Measurements from ENCODE around the gene RGMA. TPM values are rescaled to one million over a fixed set of nuclear protein-coding genes. Genes with fewer than 3 reads are reported as not detected.
A peak's percentile ranks its signal among the peaks of the same experiment; 100 is the strongest.
"Not testable (repeated sequence)": the region's sequence is repeated elsewhere in the genome, so short reads cannot be mapped to it uniquely, and the experiment has no call there.

RGMA gene
- total RNA-seq, 2 donors from 2014 or later, result 37.7 to 67.1 TPM

- no peak for TF ChIP-seq CTCF (conservative IDR thresholded peaks at IDR 0.05)
- Mint-ChIP-seq H3K27ac (peak overlapping the region; percentile 1), H3K27me3 (ENCODE audit: insufficient read depth) (peaks cover 4% of the 10 kb centered on the region), H3K4me3 (no peak overlapping the region), H3K9me3 (peaks cover 6% of the 10 kb centered on the region), H3K4me1 (peaks cover 5% of the 10 kb centered on the region), H3K36me3 (ENCODE audit: low read depth) (peaks cover 9% of the 10 kb centered on the region)
- Histone ChIP-seq H3K36me3 (ENCODE audit: control insufficient read depth, insufficient read depth, low read length) (no peaks in the 10 kb centered on the region), H3K27ac (ENCODE audit: low read depth, low read length) (no peak overlapping the region), H3K4me3 (ENCODE audit: low read length) (no peak overlapping the region), H3K27me3 (ENCODE audit: control insufficient read depth, insufficient read depth, low read length, poor library complexity, severe bottlenecking) (no peaks in the 10 kb centered on the region), H3K9me3 (ENCODE audit: control insufficient read depth, low read length) (no peaks in the 10 kb centered on the region), H3K9ac (ENCODE audit: extremely low read depth, low read length, poor library complexity, severe bottlenecking) (no peak overlapping the region), H3K4me1 (ENCODE audit: control insufficient read depth, insufficient read depth, low read length) (peaks cover 1% of the 10 kb centered on the region)
- 87 to 94% methylated on average over 14 to 18 of the region's 18 CpGs for WGBS, 2 experiments (ENCODE audit: insufficient coverage in 1 of 2, insufficient read length in 1 of 2)
- no peak for DNase-seq
Observed at GRCh38 chr15:93035092-93035915, 53.7 kb downstream of the RGMA start.

GRCh38 chr15:93034512-93034911 lies 54.5 kb downstream of the RGMA start:
- 92 to 93% methylated on average over 2 to 7 of the region's 7 CpGs for WGBS, 2 experiments (ENCODE audit: insufficient coverage in 1 of 2, insufficient read length in 1 of 2)

GRCh38 chr15:93033434-93034045 lies 55.5 kb downstream of the RGMA start:
- Histone ChIP-seq H3K4me3 (ENCODE audit: low read length) (no peak overlapping the region), H3K4me1 (ENCODE audit: control insufficient read depth, insufficient read depth, low read length) (peaks cover 4% of the 10 kb centered on the region), H3K27me3 (ENCODE audit: control insufficient read depth, insufficient read depth, low read length, poor library complexity, severe bottlenecking) (no peaks in the 10 kb centered on the region), H3K9ac (ENCODE audit: extremely low read depth, low read length, poor library complexity, severe bottlenecking) (no peak overlapping the region), H3K36me3 (ENCODE audit: control insufficient read depth, insufficient read depth, low read length) (no peaks in the 10 kb centered on the region), H3K9me3 (ENCODE audit: control insufficient read depth, low read length) (no peaks in the 10 kb centered on the region), H3K27ac (ENCODE audit: low read depth, low read length) (no peak overlapping the region)
- Mint-ChIP-seq H3K36me3 (ENCODE audit: low read depth) (no peaks in the 10 kb centered on the region), H3K4me1 (peaks cover 13% of the 10 kb centered on the region), H3K27me3 (ENCODE audit: insufficient read depth) (peaks cover 4% of the 10 kb centered on the region), H3K4me3 (no peak overlapping the region), H3K27ac (no peak overlapping the region), H3K9me3 (no peaks in the 10 kb centered on the region)
- no peak for TF ChIP-seq CTCF (conservative IDR thresholded peaks at IDR 0.05)
- 94 to 97% methylated on average over 11 to 14 of the region's 14 CpGs for WGBS, 2 experiments (ENCODE audit: insufficient coverage in 1 of 2, insufficient read length in 1 of 2)
- DNase-seq, result peak; percentile 40

More at GRCh38 chr15:93034512-93034911, 54.5 kb downstream of the RGMA start:
- peak; percentile 30 for DNase-seq
- peaks cover 3% of the 10 kb centered on the region for H3K36me3 Mint-ChIP-seq (ENCODE audit: low read depth)
- no peak overlapping the region for H3K27ac Mint-ChIP-seq
- H3K9ac ChIP-seq (ENCODE audit: extremely low read depth, low read length, poor library complexity, severe bottlenecking), result no peak overlapping the region
- H3K27me3 ChIP-seq (ENCODE audit: control insufficient read depth, insufficient read depth, low read length, poor library complexity, severe bottlenecking), result no peaks in the 10 kb centered on the region
- peaks cover 13% of the 10 kb centered on the region for H3K4me1 Mint-ChIP-seq
- no peak overlapping the region for H3K4me3 ChIP-seq (ENCODE audit: low read length)
- H3K27me3 Mint-ChIP-seq (ENCODE audit: insufficient read depth), result peaks cover 4% of the 10 kb centered on the region
- H3K9me3 Mint-ChIP-seq, result peaks cover 2% of the 10 kb centered on the region
- no peak overlapping the region for H3K27ac ChIP-seq (ENCODE audit: low read depth, low read length)
- no peaks in the 10 kb centered on the region for H3K36me3 ChIP-seq (ENCODE audit: control insufficient read depth, insufficient read depth, low read length)
- no peak for TF ChIP-seq CTCF (conservative IDR thresholded peaks at IDR 0.05)
- no peak overlapping the region for H3K4me3 Mint-ChIP-seq
- H3K4me1 ChIP-seq (ENCODE audit: control insufficient read depth, insufficient read depth, low read length), result peaks cover 4% of the 10 kb centered on the region
- H3K9me3 ChIP-seq (ENCODE audit: control insufficient read depth, low read length), result no peaks in the 10 kb centered on the region

DNA sequence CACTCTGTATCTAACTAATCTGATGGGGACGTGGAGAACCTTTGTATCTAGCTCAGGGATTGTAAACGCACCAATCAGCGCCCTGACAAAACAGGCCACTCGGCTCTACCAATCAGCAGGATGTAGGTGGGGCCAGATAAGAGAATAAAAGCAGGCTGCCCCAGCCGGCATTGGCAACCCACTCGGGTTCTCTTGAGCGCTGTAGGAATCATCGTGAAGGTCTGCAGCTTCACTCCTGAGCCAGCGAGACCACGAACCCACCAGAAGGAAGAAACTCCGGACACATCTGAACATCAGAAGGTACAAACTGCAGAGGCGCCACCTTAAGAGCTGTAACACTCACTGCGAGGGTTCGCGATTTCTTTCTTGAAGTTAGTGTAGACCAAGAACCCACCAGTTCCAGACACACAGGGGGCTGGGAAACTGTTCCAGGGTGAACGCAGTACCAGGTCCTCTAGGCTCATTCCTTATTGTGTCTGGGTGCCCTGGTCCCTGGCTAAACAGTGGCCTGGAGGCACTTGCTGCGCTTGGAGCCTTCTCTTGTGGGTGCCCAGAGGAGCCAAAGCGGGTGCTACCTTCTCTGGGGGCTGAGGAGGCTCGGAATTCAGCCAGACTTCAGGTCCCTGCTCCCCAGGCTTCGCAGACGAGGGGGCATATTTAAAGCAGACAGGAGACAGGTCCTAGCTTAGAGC lies 56.4 kb downstream of the RGMA start:
- not testable (repeated sequence) for H3K9me3 ChIP-seq (ENCODE audit: control insufficient read depth, low read length); H3K27ac ChIP-seq (ENCODE audit: low read depth, low read length); H3K4me3 ChIP-seq (ENCODE audit: low read length); H3K9me3 Mint-ChIP-seq; H3K27me3 ChIP-seq (ENCODE audit: control insufficient read depth, insufficient read depth, low read length, poor library complexity, severe bottlenecking); H3K9ac ChIP-seq (ENCODE audit: extremely low read depth, low read length, poor library complexity, severe bottlenecking); H3K4me1 ChIP-seq (ENCODE audit: control insufficient read depth, insufficient read depth, low read length); H3K4me3 Mint-ChIP-seq; H3K27me3 Mint-ChIP-seq (ENCODE audit: insufficient read depth); H3K27ac Mint-ChIP-seq; H3K36me3 Mint-ChIP-seq (ENCODE audit: low read depth); H3K36me3 ChIP-seq (ENCODE audit: control insufficient read depth, insufficient read depth, low read length)
- 94 to 95% methylated on average over 13 to 21 of the region's 21 CpGs for WGBS, 2 experiments (ENCODE audit: insufficient coverage in 1 of 2, insufficient read length in 1 of 2)
- DNase-seq, result peak; percentile 41
- H3K4me1 Mint-ChIP-seq, result peaks cover 13% of the 10 kb centered on the region

All from endodermal cell (in vitro differentiated cells).